ENCODE results near the gene HMGXB3.
A peak's percentile ranks its signal among the peaks of the same experiment; 100 is the strongest.

The HMGXB3 gene

DNA sequence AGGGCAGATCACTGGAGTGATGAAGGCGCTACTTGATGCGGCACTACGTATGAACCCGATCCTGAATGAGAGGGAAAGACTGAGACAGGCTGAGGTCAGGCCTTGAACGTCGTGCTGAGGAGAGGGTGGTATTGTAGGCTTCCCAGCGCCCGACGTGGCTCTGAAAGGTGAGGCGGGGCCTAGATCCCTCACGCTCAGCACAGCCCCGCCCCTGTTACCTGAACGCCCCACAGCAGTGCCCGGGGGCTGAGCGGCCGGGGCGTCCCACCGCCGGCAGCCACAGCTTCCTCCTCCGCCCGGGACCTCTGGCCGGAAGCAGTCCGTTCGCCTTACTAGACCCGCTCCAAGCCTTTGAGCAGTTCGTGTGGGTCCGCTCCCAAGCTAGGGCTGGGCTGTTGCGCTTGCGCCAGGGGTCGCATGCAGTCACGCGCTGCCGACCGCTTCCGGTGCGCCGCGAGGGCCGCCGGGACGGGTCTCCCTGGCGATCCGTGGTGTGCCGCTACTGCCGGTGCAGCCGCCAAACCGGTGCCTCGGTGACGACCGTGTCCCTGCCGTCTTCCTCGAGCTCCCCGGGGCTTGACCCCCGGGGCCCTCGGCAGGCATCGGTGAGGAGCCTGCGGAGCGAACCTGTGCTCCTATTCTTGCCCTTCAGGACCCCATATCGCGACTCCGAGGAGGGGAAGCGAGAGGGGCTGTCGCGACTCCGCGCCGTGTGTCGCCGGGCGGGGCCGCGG lies at the start of gene HMGXB3, which contains the start of gene TIGD6:
Gene HMGXB3 (plus strand): TSS at position 484 of the 734 bp plus-strand sequence. CDS start 4,114 bp downstream, outside the sequence.
Gene TIGD6 (minus strand): TSS at position 399 of the 734 bp plus-strand sequence. CDS start 4,306 bp downstream, outside the sequence.
- DNase-seq (ENCODE audit: low read depth): peak; percentile 93
- peak within 1 kb of the TSS; percentile 92 for H3K4me3 ChIP-seq (ENCODE audit: low read depth, low read length)
- no peak for TF ChIP-seq CTCF (IDR thresholded peaks at IDR 0.05; ENCODE audit: low read depth, low read length, missing control alignments)

- no peak for DNase-seq (ENCODE audit: low read depth)
- TF ChIP-seq CTCF (IDR thresholded peaks at IDR 0.05; ENCODE audit: low read depth, low read length, missing control alignments): peak; percentile 32
- H3K4me3 ChIP-seq (ENCODE audit: low read depth, low read length): no peak overlapping the region
These were observed 49.3 kb upstream of the HMGXB3 start for GRCh38 chr5:149951138-149951749.

DNA sequence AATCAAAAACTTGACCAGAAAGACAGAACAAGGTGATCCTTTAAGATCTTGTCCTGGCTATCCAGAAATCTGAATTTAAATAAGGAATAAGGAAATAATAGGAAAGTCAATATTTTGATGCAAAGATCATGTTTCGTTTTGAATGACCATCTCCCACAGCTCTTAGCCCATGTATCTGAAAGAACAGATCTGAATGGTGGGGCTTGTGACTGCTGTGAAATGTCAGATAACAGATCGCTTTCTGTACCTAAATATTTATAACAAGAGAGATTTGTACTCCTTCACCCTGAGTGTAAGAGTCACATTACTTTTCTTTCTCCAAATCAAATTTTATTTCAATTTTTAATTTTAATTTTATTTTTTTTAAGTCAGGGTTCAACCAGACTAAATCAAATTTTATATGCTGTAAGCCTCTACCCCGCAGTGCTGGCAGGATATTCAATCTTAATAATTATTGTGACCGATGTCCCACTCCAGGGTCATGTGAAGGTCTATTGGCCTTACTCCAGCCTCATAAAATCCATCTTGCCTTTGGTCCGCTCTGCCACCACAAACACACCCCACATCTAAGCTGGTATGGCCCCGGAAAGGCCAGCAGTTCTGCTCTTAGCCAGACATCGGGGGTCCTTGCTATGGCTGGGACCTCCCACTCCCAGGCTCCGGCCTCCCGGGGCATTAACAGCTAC lies 47.0 kb upstream of the HMGXB3 start:
- H3K4me3 ChIP-seq (ENCODE audit: low read depth, low read length): no peak overlapping the region
- no peak for TF ChIP-seq CTCF (IDR thresholded peaks at IDR 0.05; ENCODE audit: low read depth, low read length, missing control alignments)
- no peak for DNase-seq (ENCODE audit: low read depth)

GRCh38 chr5:149954798-149955197 lies 45.7 kb upstream of the HMGXB3 start:
- no peak for DNase-seq (ENCODE audit: low read depth)
- TF ChIP-seq CTCF (IDR thresholded peaks at IDR 0.05; ENCODE audit: low read depth, low read length, missing control alignments): no peak
- H3K4me3 ChIP-seq (ENCODE audit: low read depth, low read length): no peak overlapping the region

DNA sequence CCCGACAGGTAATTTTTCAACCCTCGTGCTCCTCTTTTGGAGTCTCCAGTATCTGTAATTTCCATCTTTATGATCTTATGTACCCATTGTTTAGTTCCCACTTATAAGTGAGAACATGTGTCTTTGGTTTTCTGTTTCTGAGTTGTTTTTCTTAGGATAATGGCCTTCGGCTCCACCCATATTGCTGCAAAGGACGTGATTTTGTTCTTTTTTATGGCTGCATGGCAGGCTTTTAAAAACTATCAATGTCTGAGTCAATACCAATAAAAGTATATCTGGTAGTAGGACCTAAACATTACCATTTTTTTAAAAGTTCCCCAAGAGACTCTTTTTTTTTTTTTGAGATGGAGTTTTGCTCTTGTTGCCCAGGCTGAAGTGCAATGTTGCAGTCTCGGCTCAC lies 43.9 kb upstream of the HMGXB3 start:
- no peak for DNase-seq (ENCODE audit: low read depth)
- no peak for TF ChIP-seq CTCF (IDR thresholded peaks at IDR 0.05; ENCODE audit: low read depth, low read length, missing control alignments)
- no peak overlapping the region for H3K4me3 ChIP-seq (ENCODE audit: low read depth, low read length)

DNA sequence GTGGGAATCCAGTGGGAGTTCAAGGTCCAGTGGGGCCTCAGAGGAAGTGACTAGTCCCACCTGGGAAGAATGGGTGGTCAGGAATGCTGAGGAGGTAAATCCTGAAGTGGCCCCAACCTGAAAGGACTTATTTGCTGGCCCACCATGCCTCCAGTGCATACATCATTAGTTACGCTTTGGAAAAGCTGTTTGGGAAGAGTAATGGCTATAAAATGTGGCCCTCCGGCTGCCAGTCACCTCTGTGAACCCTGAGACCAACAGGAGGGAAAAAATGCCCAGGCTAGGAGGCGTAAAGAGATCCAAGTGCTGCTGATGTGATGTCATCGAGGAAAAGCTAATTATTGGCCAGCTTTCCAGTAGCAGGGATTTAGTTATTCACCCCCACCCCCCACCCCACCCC lies 42.7 kb upstream of the HMGXB3 start:
- no peak for TF ChIP-seq CTCF (IDR thresholded peaks at IDR 0.05; ENCODE audit: low read depth, low read length, missing control alignments)
- no peak for DNase-seq (ENCODE audit: low read depth)
- H3K4me3 ChIP-seq (ENCODE audit: low read depth, low read length): no peak overlapping the region

Measured in GM12864 (cell line).